Stomach (tissue), 4 donors: Measurements from ENCODE around the gene COPE.
A peak's percentile ranks its signal among the peaks of the same experiment; 100 is the strongest.

ENCODE experiments used
- CTCF ChIP-seq, 7 experiments: fragments of 450-650 bp in 4 of 7; fragments of 200-600 bp in 3 of 7; sonication (generic) in 3 of 7; IDR thresholded peaks; one replicate each; pipeline ENCODE4 v1.5.1; 2016 to 2019; ENCODE audit warnings: antibody characterized with exemption in 7 of 7, control low read depth in 2 of 7, mild to moderate bottlenecking in 1 of 7
- POLR2A ChIP-seq, 4 donors: fragments of 450-650 bp; IDR thresholded peaks; one replicate each; pipeline ENCODE4 v1.6.1; 2016; ENCODE audit warnings: antibody characterized with exemption in 4 of 4, control low read depth in 2 of 4, mild to moderate bottlenecking in 1 of 4, moderate library complexity in 1 of 4
- POLR2AphosphoS5 ChIP-seq, 3 donors: sonication (generic); formaldehyde crosslinking; IDR thresholded peaks; one replicate each; pipeline ENCODE4 v1.6.1; 2016; ENCODE audit warnings: antibody characterized with exemption in 3 of 3

- peak in 1 of 7 experiments; percentile 12 for TF ChIP-seq CTCF (IDR thresholded peaks at IDR 0.05)
- TF ChIP-seq POLR2AphosphoS5 (IDR thresholded peaks at IDR 0.05), result no peak
- TF ChIP-seq POLR2A (IDR thresholded peaks at IDR 0.05), result no peak
Measured at GRCh38 chr19:18866800-18867123, 52.4 kb downstream of the COPE start.
